Natural killer cell (primary cell): Measurements from ENCODE around the gene TTC21B. TPM values are rescaled to one million over a fixed set of nuclear protein-coding genes. Genes with fewer than 3 reads are reported as not detected.

ENCODE experiments used
- ATAC-seq, 3 donors: fragments of 150-1000 bp in 2 of 3; fragments of 200-7000 bp in 1 of 3; cut with Tn5 transposase; 1 replicate in 1 of 3; 2 replicates in 2 of 3; pipeline ENCODE4 v1.10.0; 2021; ENCODE audit warnings: mild to moderate bottlenecking in 2 of 3, moderate library complexity in 2 of 3
- DNase-seq, 2 donors: peaks; one replicate each; pipeline versions ENCODE4 v3.0.0 to v3.0.0-alpha.2; 2013 to 2021; ENCODE audit warnings: mixed read lengths in 1 of 2
- H3K27ac ChIP-seq: one replicate; pipeline ENCODE4 v1.5.1; 2013; ENCODE audit warnings: mild to moderate bottlenecking, low read length
- H3K27me3 ChIP-seq: one replicate; pipeline ENCODE4 v1.6.1; 2013; ENCODE audit warnings: low read length; ENCODE audit not compliant: control insufficient read depth, insufficient read depth
- H3K36me3 ChIP-seq: one replicate; pipeline ENCODE4 v1.6.1; 2013; ENCODE audit warnings: low read length; ENCODE audit not compliant: control insufficient read depth, insufficient read depth
- H3K4me1 ChIP-seq: one replicate; pipeline ENCODE4 v1.6.1; 2013; ENCODE audit warnings: low read length; ENCODE audit not compliant: control insufficient read depth, insufficient read depth
- H3K4me3 ChIP-seq: one replicate; pipeline ENCODE4 v1.5.1; 2013; ENCODE audit warnings: low read length
- H3K9me3 ChIP-seq: one replicate; pipeline ENCODE4 v1.6.1; 2013; ENCODE audit warnings: low read length; ENCODE audit not compliant: control insufficient read depth, insufficient read depth
- H3K27ac Mint-ChIP-seq, 2 donors: one replicate each; pipeline ENCODE4 v1.8.0; 2022; ENCODE audit warnings: mild to moderate bottlenecking in 2 of 2, mixed read lengths in 2 of 2, moderate library complexity in 1 of 2
- H3K27me3 Mint-ChIP-seq, 2 donors: one replicate each; pipeline ENCODE4 v1.8.0; 2022; ENCODE audit warnings: low read depth in 2 of 2, mixed read lengths in 2 of 2
- H3K36me3 Mint-ChIP-seq: one replicate; pipeline ENCODE4 v1.8.0; 2022; ENCODE audit warnings: mixed read lengths
- H3K4me1 Mint-ChIP-seq, 2 donors: one replicate each; pipeline ENCODE4 v1.8.0; 2022; ENCODE audit warnings: mixed read lengths in 2 of 2
- H3K4me3 Mint-ChIP-seq: one replicate; pipeline ENCODE4 v1.8.0; 2022; ENCODE audit warnings: mild to moderate bottlenecking, moderate library complexity, mixed read lengths
- H3K9me3 Mint-ChIP-seq, 2 donors: one replicate each; pipeline ENCODE4 v1.8.0; 2022; ENCODE audit warnings: mixed read lengths in 2 of 2
- WGBS: methylation state at CpG from one replicate; pipeline ENCODE4 v1.1.7; 2013; ENCODE audit warnings: missing lambda C conversion rate; ENCODE audit not compliant: insufficient coverage; 5-methylcytosine and 5-hydroxymethylcytosine counted together
- intact Hi-C: fragments of 100-400 bp; cut with micrococcal nuclease; formaldehyde crosslinking; loops from one replicate; pipeline ENCODE4 v1.14.2; 2022
- total RNA-seq, 4 donors: library from RNA; stranded (reverse); fragments of 120-200 nt in 1 of 4; gene quantifications; one replicate each; pipeline versions ENCODE4 v1.2.3 to v1.2.4, GENCODE V29; 2013 to 2022
- TF ChIP-seq, protein P1 (sequence below): fragments of 200-600 bp; IDR thresholded peaks from one replicate; pipeline ENCODE4 v1.8.0; 2022; ENCODE audit warnings: antibody characterized with exemption

TTC21B gene
- total RNA-seq, 3 donors from 2014 or later (not counting 1 experiment from before 2014, with no cell fraction given) = 31.7 to 40.1 (median 34.3) TPM

DNA sequence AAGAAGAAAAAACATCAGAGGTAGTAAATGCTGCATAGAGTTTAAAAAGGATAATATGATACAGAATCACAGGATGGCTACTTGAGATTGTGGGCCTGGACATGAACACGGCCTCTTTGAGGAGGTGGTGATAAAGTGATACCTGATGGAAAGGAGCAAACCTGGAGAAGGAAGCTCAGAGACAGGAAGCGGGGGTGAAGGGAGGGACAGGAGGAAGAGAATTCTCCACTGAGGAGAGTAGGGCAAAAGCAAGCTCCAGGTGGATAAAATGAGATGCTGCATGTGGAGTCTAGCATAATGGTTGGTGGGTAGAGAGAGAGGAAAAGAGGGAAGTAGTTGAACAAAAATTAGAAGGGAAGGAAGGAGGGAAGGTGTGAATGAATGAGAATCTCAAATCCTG, 82.6 kb downstream of the TTC21B start:
- Histone ChIP-seq H3K4me3 (no peak overlapping the region), H3K4me1 (no peaks in the 10 kb centered on the region), H3K27ac (no peak overlapping the region), H3K36me3 (peaks cover 2% of the 10 kb centered on the region), H3K9me3 (peaks cover 2% of the 10 kb centered on the region), H3K27me3 (no peaks in the 10 kb centered on the region)
- no peak for DNase-seq
- Mint-ChIP-seq H3K27me3 (no peaks in the 10 kb centered on the region), H3K9me3 (no peaks in the 10 kb centered on the region), H3K4me3 (no peak overlapping the region), H3K36me3 (no peaks in the 10 kb centered on the region), H3K27ac (peak overlapping the region in 1 of 2 donors; percentile 56), H3K4me1 (peaks cover 5 to 6% of the 10 kb centered on the region in 2 donors)
- intact Hi-C loops = no loop called here
- WGBS = 95% methylated on average over 2 of the region's 2 CpGs
- TF ChIP-seq, protein P1, sequence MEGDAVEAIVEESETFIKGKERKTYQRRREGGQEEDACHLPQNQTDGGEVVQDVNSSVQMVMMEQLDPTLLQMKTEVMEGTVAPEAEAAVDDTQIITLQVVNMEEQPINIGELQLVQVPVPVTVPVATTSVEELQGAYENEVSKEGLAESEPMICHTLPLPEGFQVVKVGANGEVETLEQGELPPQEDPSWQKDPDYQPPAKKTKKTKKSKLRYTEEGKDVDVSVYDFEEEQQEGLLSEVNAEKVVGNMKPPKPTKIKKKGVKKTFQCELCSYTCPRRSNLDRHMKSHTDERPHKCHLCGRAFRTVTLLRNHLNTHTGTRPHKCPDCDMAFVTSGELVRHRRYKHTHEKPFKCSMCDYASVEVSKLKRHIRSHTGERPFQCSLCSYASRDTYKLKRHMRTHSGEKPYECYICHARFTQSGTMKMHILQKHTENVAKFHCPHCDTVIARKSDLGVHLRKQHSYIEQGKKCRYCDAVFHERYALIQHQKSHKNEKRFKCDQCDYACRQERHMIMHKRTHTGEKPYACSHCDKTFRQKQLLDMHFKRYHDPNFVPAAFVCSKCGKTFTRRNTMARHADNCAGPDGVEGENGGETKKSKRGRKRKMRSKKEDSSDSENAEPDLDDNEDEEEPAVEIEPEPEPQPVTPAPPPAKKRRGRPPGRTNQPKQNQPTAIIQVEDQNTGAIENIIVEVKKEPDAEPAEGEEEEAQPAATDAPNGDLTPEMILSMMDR = no peak
- no peak for ATAC-seq

DNA sequence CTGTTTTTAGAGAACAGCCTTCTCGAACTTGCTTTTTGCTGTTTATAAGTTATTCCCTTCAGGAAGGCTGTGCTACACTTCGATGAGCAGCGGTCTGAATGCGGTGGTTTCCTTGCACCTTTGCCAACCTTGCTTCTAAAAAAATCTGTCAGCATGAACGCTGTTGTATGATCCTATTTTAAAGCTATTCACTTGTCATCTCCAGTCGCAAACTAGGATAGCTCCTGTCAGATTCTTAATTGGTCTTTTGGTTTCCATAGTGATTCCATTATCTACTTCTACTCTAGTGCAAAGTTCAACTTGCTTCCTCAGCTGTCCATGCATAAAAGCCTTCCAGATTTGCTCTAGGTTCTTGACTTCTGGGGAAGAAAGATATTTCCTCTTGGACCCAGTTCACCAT, 83.2 kb downstream of the TTC21B start:
- intact Hi-C loops = no loop called here
- no peak overlapping the region for H3K4me3 ChIP-seq
- H3K27me3 ChIP-seq = no peaks in the 10 kb centered on the region
- H3K4me1 ChIP-seq = no peaks in the 10 kb centered on the region
- Mint-ChIP-seq H3K4me3 (no peak overlapping the region), H3K9me3 (no peaks in the 10 kb centered on the region), H3K4me1 (peaks cover 4 to 5% of the 10 kb centered on the region in 2 donors), H3K36me3 (no peaks in the 10 kb centered on the region), H3K27ac (no peak overlapping the region), H3K27me3 (no peaks in the 10 kb centered on the region)
- DNase-seq (no peak), ATAC-seq (no peak)
- H3K36me3 ChIP-seq = peaks cover 2% of the 10 kb centered on the region
- no peak overlapping the region for H3K27ac ChIP-seq
- peaks cover 2% of the 10 kb centered on the region for H3K9me3 ChIP-seq
- TF ChIP-seq, protein P1 = no peak
- WGBS = 97% methylated on average over 6 of the region's 6 CpGs

DNA sequence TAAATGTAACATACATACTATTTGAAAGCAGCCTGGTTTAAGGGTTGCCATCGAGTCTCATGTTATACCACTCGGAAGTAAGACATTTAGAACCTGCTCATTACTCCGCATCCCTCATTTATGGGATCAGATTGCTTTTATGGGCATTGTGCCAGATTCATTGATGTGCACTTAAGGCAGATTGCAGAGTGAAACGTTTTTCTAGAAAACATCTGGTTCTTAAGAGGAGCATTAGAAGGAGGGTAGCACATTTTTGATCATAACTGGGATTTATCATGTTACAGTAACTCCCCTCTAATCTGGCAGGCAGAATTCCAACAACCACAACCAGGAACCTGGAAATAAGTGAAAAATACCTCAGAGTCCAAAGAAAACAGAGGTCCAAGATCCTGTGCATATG, 85.4 kb downstream of the TTC21B start:
- no peak for DNase-seq
- H3K9me3 ChIP-seq = peaks cover 2% of the 10 kb centered on the region
- no peak overlapping the region for H3K4me3 ChIP-seq
- intact Hi-C loops = loop anchor here (10.0 kb wide), 1 partner anchor 123 kb away; no protein-coding TSS in a partner anchor
- H3K27me3 ChIP-seq = no peaks in the 10 kb centered on the region
- peaks cover 0 to 3% of the 10 kb centered on the region in 2 donors for H3K4me1 Mint-ChIP-seq
- H3K4me3 Mint-ChIP-seq = no peak overlapping the region
- H3K27me3 Mint-ChIP-seq = no peaks in the 10 kb centered on the region
- ATAC-seq = no peak
- no peak overlapping the region for H3K27ac Mint-ChIP-seq
- no peak overlapping the region for H3K27ac ChIP-seq
- 96% methylated on average over 3 of the region's 4 CpGs for WGBS
- no peaks in the 10 kb centered on the region for H3K4me1 ChIP-seq
- H3K9me3 Mint-ChIP-seq = no peaks in the 10 kb centered on the region
- no peaks in the 10 kb centered on the region for H3K36me3 Mint-ChIP-seq
- TF ChIP-seq, protein P1 = no peak
- H3K36me3 ChIP-seq = peaks cover 2% of the 10 kb centered on the region

DNA sequence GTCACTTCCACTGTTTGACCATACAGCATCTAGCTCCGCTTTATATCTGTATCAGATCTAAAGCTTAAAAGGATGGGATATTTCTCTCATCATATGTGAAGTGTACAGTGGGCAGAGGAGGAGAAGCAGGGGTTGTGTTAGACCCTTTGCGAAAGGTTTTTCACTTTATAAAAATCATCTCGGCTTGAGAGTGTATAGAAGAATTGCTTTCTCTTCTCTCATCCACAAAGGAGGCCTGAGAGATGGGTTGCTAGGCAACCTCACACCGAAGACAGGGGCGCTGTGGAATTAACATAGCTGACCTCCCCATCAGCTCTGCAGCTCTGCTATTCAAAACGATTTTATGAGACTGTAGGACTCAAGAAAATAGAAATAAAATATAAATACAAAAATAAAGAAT, 89.3 kb downstream of the TTC21B start:
- no peaks in the 10 kb centered on the region for H3K36me3 ChIP-seq
- H3K27me3 Mint-ChIP-seq = no peaks in the 10 kb centered on the region
- DNase-seq = no peak
- no peaks in the 10 kb centered on the region for H3K4me1 ChIP-seq
- H3K36me3 Mint-ChIP-seq = peaks cover 7% of the 10 kb centered on the region
- H3K9me3 ChIP-seq = peaks cover 4% of the 10 kb centered on the region
- peaks cover 3 to 5% of the 10 kb centered on the region in 2 donors for H3K9me3 Mint-ChIP-seq
- H3K27ac ChIP-seq = no peak overlapping the region
- TF ChIP-seq, protein P1 = no peak
- no peak overlapping the region for H3K4me3 ChIP-seq
- intact Hi-C loops = loop anchor here (10.0 kb wide), 1 partner anchor 119 kb away; no protein-coding TSS in a partner anchor
- no peak overlapping the region for H3K27ac Mint-ChIP-seq
- peaks cover 0 to 3% of the 10 kb centered on the region in 2 donors for H3K4me1 Mint-ChIP-seq
- H3K27me3 ChIP-seq = no peaks in the 10 kb centered on the region
- WGBS = 100% methylated on average over 3 of the region's 6 CpGs
- ATAC-seq = no peak
- H3K4me3 Mint-ChIP-seq = no peak overlapping the region
